Neural crest cell (in vitro differentiated cells): ENCODE data around the gene CCDC85A. TPM values are rescaled to one million over a fixed set of nuclear protein-coding genes. Genes with fewer than 3 reads are reported as not detected.

Experiments
- DNase-seq: peaks from one replicate; pipeline ENCODE4 v3.0.0; 2021; ENCODE audit warnings: low read depth, mixed read lengths, low spot score
- H3K27ac Mint-ChIP-seq: one replicate; pipeline ENCODE4 v1.8.0; 2021; ENCODE audit warnings: mild to moderate bottlenecking, mixed read lengths; ENCODE audit not compliant: unreplicated experiment
- H3K27me3 Mint-ChIP-seq: 2 replicates; pipeline ENCODE4 v1.8.0; 2021; ENCODE audit warnings: low read depth, mild to moderate bottlenecking, mixed read lengths
- H3K36me3 Mint-ChIP-seq: 2 replicates; pipeline ENCODE4 v1.8.0; 2021; ENCODE audit warnings: low read depth, mild to moderate bottlenecking, mixed read lengths
- H3K4me1 Mint-ChIP-seq: 2 replicates; pipeline ENCODE4 v1.8.0; 2021; ENCODE audit warnings: mixed read lengths
- H3K4me3 Mint-ChIP-seq: one replicate; pipeline ENCODE4 v1.8.0; 2021; ENCODE audit warnings: mild to moderate bottlenecking, mixed read lengths
- H3K9me3 Mint-ChIP-seq: 2 replicates; pipeline ENCODE4 v1.8.0; 2021; ENCODE audit warnings: mixed read lengths
- total RNA-seq: library from RNA; stranded (reverse); gene quantifications from 2 replicates; pipeline ENCODE4 v1.2.1, GENCODE V29; 2021
- TF ChIP-seq, protein P1 (sequence below): fragments of 200-600 bp; sonication (generic); conservative IDR thresholded peaks from 2 replicates; pipeline ENCODE4 v1.5.0; 2021; ENCODE audit warnings: antibody characterized with exemption, mild to moderate bottlenecking

Gene CCDC85A
- total RNA-seq, 1 donor from 2014 or later = 0.19 TPM

DNA sequence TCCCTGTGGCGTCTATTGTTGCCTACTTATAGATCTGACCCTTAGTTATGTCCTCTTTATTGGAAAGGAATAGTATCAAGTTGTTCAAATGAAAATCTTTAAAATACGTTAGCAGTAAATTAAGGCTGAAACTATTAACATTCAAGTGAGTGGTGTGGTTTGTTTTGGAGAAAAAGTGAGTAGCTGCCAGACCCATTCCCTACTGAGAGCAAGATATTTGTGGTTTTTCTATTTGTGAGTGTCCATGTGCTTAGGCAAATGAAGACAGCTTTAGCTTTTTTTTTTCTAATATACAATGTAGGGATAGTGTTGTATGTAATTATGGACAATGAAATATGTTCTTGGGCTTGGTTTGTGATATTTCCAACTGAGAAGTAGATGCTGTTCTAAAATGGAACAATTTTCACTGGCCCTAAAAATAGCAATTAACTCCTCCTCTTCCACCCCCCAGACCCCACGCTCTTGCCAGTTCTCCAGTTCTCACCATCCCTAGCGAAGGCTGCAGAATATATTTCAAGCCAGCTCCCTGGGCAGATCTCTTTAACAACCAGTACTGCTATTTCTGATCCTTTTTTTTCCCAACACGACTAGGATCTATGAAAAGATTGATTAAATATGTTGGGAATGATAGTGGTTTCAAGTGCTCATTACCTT, 83.1 kb downstream of the CCDC85A start:
- Mint-ChIP-seq H3K4me1 (no peaks in the 10 kb centered on the region), H3K4me3 (no peak overlapping the region), H3K36me3 (no peaks in the 10 kb centered on the region)

DNA sequence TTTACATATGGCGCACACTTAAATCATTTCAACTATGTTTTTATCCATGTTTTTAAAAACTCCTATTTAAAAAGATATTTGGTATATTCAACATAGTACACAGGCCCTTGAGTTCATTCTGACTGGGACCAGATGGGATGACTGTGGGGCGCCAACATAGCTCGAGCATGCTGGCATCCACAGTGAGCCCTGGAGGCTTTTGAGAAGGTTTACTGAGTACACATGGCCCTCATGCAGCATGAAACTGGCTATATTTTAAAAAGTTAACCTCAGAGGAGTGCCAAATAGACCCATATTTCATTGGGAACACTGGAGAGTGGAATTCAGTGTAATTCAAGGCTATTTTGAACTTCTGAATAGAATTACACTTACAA, 83.6 kb downstream of the CCDC85A start:
- Mint-ChIP-seq H3K4me3 (no peak overlapping the region), H3K27ac (no peak overlapping the region), H3K36me3 (no peaks in the 10 kb centered on the region), H3K4me1 (peaks cover 2% of the 10 kb centered on the region), H3K27me3 (peaks cover 2% of the 10 kb centered on the region), H3K9me3 (no peaks in the 10 kb centered on the region)
- no peak for DNase-seq
- TF ChIP-seq, protein P1, sequence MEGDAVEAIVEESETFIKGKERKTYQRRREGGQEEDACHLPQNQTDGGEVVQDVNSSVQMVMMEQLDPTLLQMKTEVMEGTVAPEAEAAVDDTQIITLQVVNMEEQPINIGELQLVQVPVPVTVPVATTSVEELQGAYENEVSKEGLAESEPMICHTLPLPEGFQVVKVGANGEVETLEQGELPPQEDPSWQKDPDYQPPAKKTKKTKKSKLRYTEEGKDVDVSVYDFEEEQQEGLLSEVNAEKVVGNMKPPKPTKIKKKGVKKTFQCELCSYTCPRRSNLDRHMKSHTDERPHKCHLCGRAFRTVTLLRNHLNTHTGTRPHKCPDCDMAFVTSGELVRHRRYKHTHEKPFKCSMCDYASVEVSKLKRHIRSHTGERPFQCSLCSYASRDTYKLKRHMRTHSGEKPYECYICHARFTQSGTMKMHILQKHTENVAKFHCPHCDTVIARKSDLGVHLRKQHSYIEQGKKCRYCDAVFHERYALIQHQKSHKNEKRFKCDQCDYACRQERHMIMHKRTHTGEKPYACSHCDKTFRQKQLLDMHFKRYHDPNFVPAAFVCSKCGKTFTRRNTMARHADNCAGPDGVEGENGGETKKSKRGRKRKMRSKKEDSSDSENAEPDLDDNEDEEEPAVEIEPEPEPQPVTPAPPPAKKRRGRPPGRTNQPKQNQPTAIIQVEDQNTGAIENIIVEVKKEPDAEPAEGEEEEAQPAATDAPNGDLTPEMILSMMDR = no peak

More for the DNA sequence above, 83.1 kb downstream of the CCDC85A start:
- no peak overlapping the region for H3K27ac Mint-ChIP-seq
- no peaks in the 10 kb centered on the region for H3K9me3 Mint-ChIP-seq
- no peak for DNase-seq
- H3K27me3 Mint-ChIP-seq = peaks cover 4% of the 10 kb centered on the region
- TF ChIP-seq, protein P1 = no peak

DNA sequence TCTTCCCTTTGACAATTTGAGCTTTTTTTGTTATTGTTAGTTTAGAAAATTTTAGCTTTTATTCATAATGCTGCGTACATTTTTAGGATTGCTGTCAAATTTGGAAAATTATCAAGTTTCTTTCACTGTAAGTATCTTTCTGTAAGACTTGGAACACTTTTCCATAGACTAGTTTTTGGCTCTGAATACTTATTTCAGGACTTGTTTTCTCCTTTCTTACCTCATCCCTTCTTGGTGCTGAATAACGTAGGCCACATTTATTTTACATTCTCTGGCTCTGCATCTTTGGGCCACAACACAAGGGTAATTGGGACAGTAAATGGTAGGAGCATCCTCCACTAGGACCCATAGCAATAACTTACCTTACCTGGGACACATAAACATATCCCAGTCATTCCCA, 85.1 kb downstream of the CCDC85A start:
- Mint-ChIP-seq H3K4me3 (no peak overlapping the region), H3K27ac (no peak overlapping the region), H3K36me3 (no peaks in the 10 kb centered on the region), H3K4me1 (peaks cover 9% of the 10 kb centered on the region), H3K9me3 (no peaks in the 10 kb centered on the region), H3K27me3 (no peaks in the 10 kb centered on the region)
- DNase-seq = no peak
- TF ChIP-seq, protein P1 = no peak

DNA sequence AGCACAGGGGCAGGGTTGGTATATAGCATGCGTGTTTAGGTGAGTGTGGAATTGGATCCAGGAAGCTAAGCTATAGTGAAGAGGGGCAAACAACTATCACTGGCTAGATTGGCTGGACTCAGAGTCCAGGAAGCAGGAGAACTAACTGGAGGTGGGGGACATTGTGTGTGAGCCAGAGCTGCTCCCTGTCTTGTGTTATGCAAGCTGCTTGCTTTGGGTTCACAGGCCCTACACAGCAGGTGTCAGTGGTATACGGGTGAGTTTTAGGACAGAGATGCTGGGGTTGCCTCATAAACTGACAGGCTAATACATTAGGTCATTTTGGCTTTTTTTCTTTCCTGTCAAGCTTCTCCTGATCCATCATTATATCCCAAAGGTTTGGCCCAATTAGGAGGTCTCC, 87.5 kb downstream of the CCDC85A start:
- H3K27ac Mint-ChIP-seq = no peak overlapping the region
- peaks cover 9% of the 10 kb centered on the region for H3K4me1 Mint-ChIP-seq
- no peak overlapping the region for H3K4me3 Mint-ChIP-seq
- H3K36me3 Mint-ChIP-seq = no peaks in the 10 kb centered on the region
- H3K27me3 Mint-ChIP-seq = no peaks in the 10 kb centered on the region
- no peaks in the 10 kb centered on the region for H3K9me3 Mint-ChIP-seq
- TF ChIP-seq, protein P1 = no peak
- DNase-seq = no peak

DNA sequence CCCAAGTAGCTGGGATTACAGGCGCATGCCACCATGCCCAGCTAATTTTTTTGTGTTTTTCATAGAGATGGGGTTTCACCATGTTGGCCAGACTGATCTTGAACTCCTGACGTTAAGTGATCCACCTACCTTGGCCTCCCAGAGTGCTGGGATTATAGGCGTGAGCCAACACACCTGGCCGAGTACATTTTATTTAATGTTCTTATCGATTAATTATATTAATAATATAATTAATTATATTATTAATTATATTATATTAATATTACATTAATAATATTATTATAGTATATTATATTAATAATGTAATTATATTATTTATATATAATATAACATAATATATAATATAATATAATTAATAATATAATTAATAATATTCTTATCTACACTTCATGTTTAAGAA, 101.4 kb downstream of the CCDC85A start:
- no peaks in the 10 kb centered on the region for H3K27me3 Mint-ChIP-seq

More for the DNA sequence above, 101.4 kb downstream of the CCDC85A start:
- Mint-ChIP-seq H3K4me3 (no peak overlapping the region), H3K27ac (no peak overlapping the region), H3K9me3 (peaks cover 5% of the 10 kb centered on the region), H3K4me1 (peaks cover 4% of the 10 kb centered on the region), H3K36me3 (no peaks in the 10 kb centered on the region)
- TF ChIP-seq, protein P1 = no peak
- no peak for DNase-seq
